ENCODE data around the gene KIAA2012. TPM values are rescaled to one million over a fixed set of nuclear protein-coding genes. Genes with fewer than 3 reads are reported as not detected.

KIAA2012 gene
- total RNA-seq, 1 donor from 2014 or later, result 1.3 TPM

DNA sequence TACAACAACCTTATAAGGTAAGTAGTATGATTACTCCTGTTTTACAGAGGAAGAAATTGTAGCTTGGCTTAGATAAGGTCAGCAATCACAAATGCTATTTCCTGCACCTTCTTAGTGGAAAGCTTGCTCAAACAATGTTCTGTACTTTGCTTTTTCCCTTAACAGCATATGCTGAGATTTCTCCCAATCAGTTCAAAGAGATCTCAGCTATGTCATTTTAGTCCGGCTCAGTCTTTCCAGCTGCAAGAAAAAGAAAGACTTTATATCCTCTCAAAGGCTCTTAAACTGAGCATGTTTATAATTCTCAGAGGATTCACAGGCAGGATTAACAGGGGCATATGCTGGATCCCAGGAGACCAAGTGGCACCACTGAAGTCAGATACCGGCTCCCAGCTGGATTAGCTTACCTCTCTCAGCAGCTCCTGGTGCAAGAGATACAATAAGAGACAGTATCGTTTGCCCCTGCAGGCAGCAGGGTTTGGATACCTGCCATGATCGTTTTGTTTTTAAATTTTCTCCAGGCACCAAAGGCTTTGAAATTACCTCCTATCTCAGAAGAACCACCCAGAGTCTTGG, 29.5 kb downstream of the KIAA2012 start:
- no peak for DNase-seq (ENCODE audit: extremely low spot score, unreplicated experiment)
- Mint-ChIP-seq H3K36me3 (no peaks in the 10 kb centered on the region), H3K4me3 (no peak overlapping the region), H3K4me1 (ENCODE audit: unreplicated experiment) (peaks cover 28% of the 10 kb centered on the region), H3K9me3 (no peaks in the 10 kb centered on the region), H3K27ac (no peak overlapping the region), H3K27me3 (peaks cover 4% of the 10 kb centered on the region)
- no peak for TF ChIP-seq CTCF (conservative IDR thresholded peaks at IDR 0.05)

GRCh38 chr2:202104286-202104870, 31.3 kb downstream of the KIAA2012 start:
- H3K27me3 Mint-ChIP-seq, result peaks cover 4% of the 10 kb centered on the region
- no peak overlapping the region for H3K27ac Mint-ChIP-seq
- peaks cover 33% of the 10 kb centered on the region for H3K4me1 Mint-ChIP-seq (ENCODE audit: unreplicated experiment)
- TF ChIP-seq CTCF (conservative IDR thresholded peaks at IDR 0.05), result peak; percentile 80
- no peaks in the 10 kb centered on the region for H3K9me3 Mint-ChIP-seq
- H3K36me3 Mint-ChIP-seq, result no peaks in the 10 kb centered on the region
- no peak for DNase-seq (ENCODE audit: extremely low spot score, unreplicated experiment)
- H3K4me3 Mint-ChIP-seq, result no peak overlapping the region

- no peak overlapping the region for H3K4me3 Mint-ChIP-seq
- H3K36me3 Mint-ChIP-seq, result no peaks in the 10 kb centered on the region
- H3K27ac Mint-ChIP-seq, result no peak overlapping the region
- no peak for DNase-seq (ENCODE audit: extremely low spot score, unreplicated experiment)
- H3K27me3 Mint-ChIP-seq, result peaks cover 4% of the 10 kb centered on the region
- peaks cover 35% of the 10 kb centered on the region for H3K4me1 Mint-ChIP-seq (ENCODE audit: unreplicated experiment)
- no peaks in the 10 kb centered on the region for H3K9me3 Mint-ChIP-seq
- TF ChIP-seq CTCF (conservative IDR thresholded peaks at IDR 0.05), result no peak
These were observed 32.0 kb downstream of the KIAA2012 start for GRCh38 chr2:202105025-202105424.

- H3K27ac Mint-ChIP-seq, result no peak overlapping the region
- H3K36me3 Mint-ChIP-seq, result no peaks in the 10 kb centered on the region
- peaks cover 4% of the 10 kb centered on the region for H3K27me3 Mint-ChIP-seq
- H3K4me3 Mint-ChIP-seq, result no peak overlapping the region
- H3K4me1 Mint-ChIP-seq (ENCODE audit: unreplicated experiment), result peaks cover 25% of the 10 kb centered on the region
- no peak for DNase-seq (ENCODE audit: extremely low spot score, unreplicated experiment)
- no peaks in the 10 kb centered on the region for H3K9me3 Mint-ChIP-seq
- no peak for TF ChIP-seq CTCF (conservative IDR thresholded peaks at IDR 0.05)
These were observed 35.3 kb downstream of the KIAA2012 start for GRCh38 chr2:202108345-202108744.

DNA sequence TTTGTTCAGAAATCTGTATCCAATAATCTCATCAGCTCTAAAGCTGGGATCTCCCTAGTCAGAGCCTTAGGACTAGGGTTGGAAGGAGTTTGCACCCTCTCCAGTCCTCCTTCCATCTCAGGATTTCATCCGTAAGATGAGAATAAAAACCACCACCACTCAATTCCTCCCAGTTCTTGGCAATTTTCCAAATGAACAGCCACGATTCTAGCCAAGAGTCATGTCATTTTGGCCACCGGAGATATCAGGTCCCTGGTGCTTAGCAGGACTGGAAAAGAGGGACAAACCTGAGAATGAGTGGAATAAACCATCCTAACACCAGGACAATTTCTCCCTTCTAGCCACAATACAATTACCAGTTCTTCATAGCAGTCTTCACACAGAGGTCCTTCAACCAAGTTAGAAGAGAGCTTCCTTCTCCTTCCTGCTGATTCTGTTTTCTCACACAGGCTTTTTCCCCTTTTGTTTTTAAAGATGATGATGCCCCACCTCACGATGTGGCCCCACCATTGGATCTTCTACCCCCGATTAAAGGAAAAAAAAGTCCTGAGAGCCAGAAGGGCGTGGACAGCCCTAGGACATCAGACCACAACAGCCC, 36.2 kb downstream of the KIAA2012 start:
- Mint-ChIP-seq H3K4me3 (no peak overlapping the region), H3K4me1 (ENCODE audit: unreplicated experiment) (peaks cover 25% of the 10 kb centered on the region), H3K27me3 (peaks cover 3% of the 10 kb centered on the region), H3K36me3 (no peaks in the 10 kb centered on the region), H3K9me3 (no peaks in the 10 kb centered on the region), H3K27ac (peak overlapping the region; percentile 53)
- DNase-seq (ENCODE audit: extremely low spot score, unreplicated experiment), result no peak
- TF ChIP-seq CTCF (conservative IDR thresholded peaks at IDR 0.05), result no peak
